ENCODE measurements around the gene DHX8.

The DHX8 gene

GRCh38 chr17:43549496-43549895, 65.7 kb downstream of the DHX8 start:
- DNase-seq (ENCODE audit: low read depth): no peak
- no peaks in the 10 kb centered on the region for H3K27me3 ChIP-seq (replicated peaks; ENCODE audit: control insufficient read depth, insufficient read depth, low read length)
- peaks cover 14% of the 10 kb centered on the region for H3K4me1 ChIP-seq (ENCODE audit: control insufficient read depth, insufficient read depth, low read length)
- H3K9me3 ChIP-seq (ENCODE audit: control insufficient read depth, low read length): no peaks in the 10 kb centered on the region
- no peak overlapping the region for H3K9ac ChIP-seq (ENCODE audit: low read length)
- no peaks in the 10 kb centered on the region for H3K36me3 ChIP-seq (ENCODE audit: control insufficient read depth, insufficient read depth, low read length, severe bottlenecking)
- no peak overlapping the region for H3K4me3 ChIP-seq (ENCODE audit: low read length)

DNA sequence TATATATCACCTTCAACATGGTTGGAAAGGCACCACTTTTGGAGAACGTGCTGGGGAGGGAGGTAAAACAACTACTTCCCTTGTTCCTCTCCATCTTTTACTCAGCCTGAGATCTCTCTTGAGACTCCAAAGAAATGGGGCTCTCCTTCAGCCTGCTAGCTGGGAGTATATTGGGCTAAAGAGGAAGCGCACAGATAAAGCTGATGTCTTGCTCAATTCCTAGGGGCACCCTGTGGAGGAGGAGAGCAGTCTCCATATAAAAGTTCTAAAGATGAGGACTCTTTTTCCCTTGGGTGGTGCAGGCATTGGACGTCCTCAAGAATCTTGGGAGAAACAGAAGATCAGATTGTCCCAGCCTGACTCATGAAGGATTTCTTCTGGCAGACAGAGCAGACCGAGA, 67.0 kb downstream of the DHX8 start:
- Histone ChIP-seq H3K9ac (ENCODE audit: low read length) (no peak overlapping the region), H3K4me1 (ENCODE audit: control insufficient read depth, insufficient read depth, low read length) (peaks cover 8% of the 10 kb centered on the region), H3K9me3 (ENCODE audit: control insufficient read depth, low read length) (no peaks in the 10 kb centered on the region), H3K4me3 (ENCODE audit: low read length) (no peak overlapping the region), H3K36me3 (ENCODE audit: control insufficient read depth, insufficient read depth, low read length, severe bottlenecking) (no peaks in the 10 kb centered on the region), H3K27me3 (replicated peaks; ENCODE audit: control insufficient read depth, insufficient read depth, low read length) (no peaks in the 10 kb centered on the region)
- DNase-seq (ENCODE audit: low read depth): no peak

DNA sequence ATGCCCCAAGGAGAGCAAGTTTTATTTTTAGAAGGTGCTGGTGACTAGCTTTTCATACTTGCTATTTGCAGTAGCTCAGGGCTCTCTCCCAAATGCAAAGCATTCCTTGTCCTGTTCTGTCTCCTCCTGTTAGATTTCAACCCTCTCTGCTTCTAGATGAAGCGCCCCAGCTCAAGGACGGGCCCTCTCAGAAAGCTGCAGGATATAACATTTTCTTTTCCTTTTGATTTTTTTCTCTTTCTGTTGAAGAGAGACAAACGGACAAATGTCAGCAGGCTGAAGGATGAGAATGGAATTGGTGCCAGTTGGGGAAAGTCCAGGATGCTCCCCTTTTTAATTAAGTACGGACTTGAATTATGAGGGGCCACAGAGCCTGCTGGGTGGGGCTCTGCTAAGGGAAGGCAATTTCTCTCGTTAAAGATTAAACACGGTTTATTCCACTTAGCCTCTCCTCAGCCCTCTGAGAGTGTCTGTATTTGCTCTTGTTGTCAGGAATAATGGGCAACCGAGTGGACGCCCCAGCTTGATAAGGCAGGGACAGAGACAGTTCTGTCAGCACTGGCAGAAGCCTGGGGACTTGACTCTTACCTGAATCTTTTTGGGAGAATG, 68.6 kb downstream of the DHX8 start:
- no peaks in the 10 kb centered on the region for H3K9me3 ChIP-seq (ENCODE audit: control insufficient read depth, low read length)
- no peak overlapping the region for H3K4me3 ChIP-seq (ENCODE audit: low read length)
- H3K9ac ChIP-seq (ENCODE audit: low read length): no peak overlapping the region
- H3K36me3 ChIP-seq (ENCODE audit: control insufficient read depth, insufficient read depth, low read length, severe bottlenecking): no peaks in the 10 kb centered on the region
- no peaks in the 10 kb centered on the region for H3K27me3 ChIP-seq (replicated peaks; ENCODE audit: control insufficient read depth, insufficient read depth, low read length)
- DNase-seq (ENCODE audit: low read depth): no peak
- H3K4me1 ChIP-seq (ENCODE audit: control insufficient read depth, insufficient read depth, low read length): peaks cover 14% of the 10 kb centered on the region

- H3K9me3 ChIP-seq (ENCODE audit: control insufficient read depth, low read length): no peaks in the 10 kb centered on the region
- DNase-seq (ENCODE audit: low read depth): no peak
- no peaks in the 10 kb centered on the region for H3K36me3 ChIP-seq (ENCODE audit: control insufficient read depth, insufficient read depth, low read length, severe bottlenecking)
These were observed 69.8 kb downstream of the DHX8 start for GRCh38 chr17:43553573-43553972.

DNA sequence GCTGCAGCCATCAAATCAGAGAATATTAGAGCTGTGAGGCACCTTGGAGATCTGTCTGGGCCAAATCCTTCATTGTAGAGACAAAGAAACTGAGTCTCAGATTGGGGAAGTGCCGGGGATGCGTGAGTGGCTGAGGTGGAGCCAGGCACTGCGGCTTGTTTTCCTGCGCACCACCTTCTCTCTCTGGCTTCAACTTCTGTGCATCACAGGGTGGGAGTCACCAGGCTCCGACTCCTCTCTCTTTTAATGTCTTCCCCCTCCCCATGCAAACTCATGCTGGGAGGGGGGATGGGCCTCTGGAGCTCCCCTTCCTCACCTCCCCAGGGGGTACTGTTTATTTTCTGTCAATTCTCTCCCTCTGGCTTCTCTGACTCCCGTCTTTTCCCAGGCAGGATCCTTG, 71.1 kb downstream of the DHX8 start:
- no peak overlapping the region for H3K4me3 ChIP-seq (ENCODE audit: low read length)
- H3K4me1 ChIP-seq (ENCODE audit: control insufficient read depth, insufficient read depth, low read length): peaks cover 32% of the 10 kb centered on the region
- DNase-seq (ENCODE audit: low read depth): no peak
- no peaks in the 10 kb centered on the region for H3K27me3 ChIP-seq (replicated peaks; ENCODE audit: control insufficient read depth, insufficient read depth, low read length)
- no peaks in the 10 kb centered on the region for H3K9me3 ChIP-seq (ENCODE audit: control insufficient read depth, low read length)
- no peaks in the 10 kb centered on the region for H3K36me3 ChIP-seq (ENCODE audit: control insufficient read depth, insufficient read depth, low read length, severe bottlenecking)
- no peak overlapping the region for H3K9ac ChIP-seq (ENCODE audit: low read length)

More at GRCh38 chr17:43553573-43553972, 69.8 kb downstream of the DHX8 start:
- no peak overlapping the region for H3K9ac ChIP-seq (ENCODE audit: low read length)
- H3K4me3 ChIP-seq (ENCODE audit: low read length): no peak overlapping the region
- peaks cover 19% of the 10 kb centered on the region for H3K4me1 ChIP-seq (ENCODE audit: control insufficient read depth, insufficient read depth, low read length)
- no peaks in the 10 kb centered on the region for H3K27me3 ChIP-seq (replicated peaks; ENCODE audit: control insufficient read depth, insufficient read depth, low read length)

- Histone ChIP-seq H3K4me3 (ENCODE audit: low read length) (no peak overlapping the region), H3K27me3 (replicated peaks; ENCODE audit: control insufficient read depth, insufficient read depth, low read length) (no peaks in the 10 kb centered on the region), H3K4me1 (ENCODE audit: control insufficient read depth, insufficient read depth, low read length) (peaks cover 37% of the 10 kb centered on the region), H3K9me3 (ENCODE audit: control insufficient read depth, low read length) (no peaks in the 10 kb centered on the region), H3K36me3 (ENCODE audit: control insufficient read depth, insufficient read depth, low read length, severe bottlenecking) (no peaks in the 10 kb centered on the region), H3K9ac (ENCODE audit: low read length) (peak overlapping the region; percentile 8)
- peak; percentile 38 for DNase-seq (ENCODE audit: low read depth)
These were observed 72.5 kb downstream of the DHX8 start for GRCh38 chr17:43556292-43556691.

GRCh38 chr17:43558805-43559160, 75.0 kb downstream of the DHX8 start:
- no peaks in the 10 kb centered on the region for H3K36me3 ChIP-seq (ENCODE audit: control insufficient read depth, insufficient read depth, low read length, severe bottlenecking)
- peaks cover 44% of the 10 kb centered on the region for H3K4me1 ChIP-seq (ENCODE audit: control insufficient read depth, insufficient read depth, low read length)
- no peak for DNase-seq (ENCODE audit: low read depth)
- no peak overlapping the region for H3K4me3 ChIP-seq (ENCODE audit: low read length)
- peak overlapping the region; percentile 1 for H3K9ac ChIP-seq (ENCODE audit: low read length)
- H3K9me3 ChIP-seq (ENCODE audit: control insufficient read depth, low read length): no peaks in the 10 kb centered on the region
- peaks cover 13% of the 10 kb centered on the region for H3K27me3 ChIP-seq (replicated peaks; ENCODE audit: control insufficient read depth, insufficient read depth, low read length)

DNA sequence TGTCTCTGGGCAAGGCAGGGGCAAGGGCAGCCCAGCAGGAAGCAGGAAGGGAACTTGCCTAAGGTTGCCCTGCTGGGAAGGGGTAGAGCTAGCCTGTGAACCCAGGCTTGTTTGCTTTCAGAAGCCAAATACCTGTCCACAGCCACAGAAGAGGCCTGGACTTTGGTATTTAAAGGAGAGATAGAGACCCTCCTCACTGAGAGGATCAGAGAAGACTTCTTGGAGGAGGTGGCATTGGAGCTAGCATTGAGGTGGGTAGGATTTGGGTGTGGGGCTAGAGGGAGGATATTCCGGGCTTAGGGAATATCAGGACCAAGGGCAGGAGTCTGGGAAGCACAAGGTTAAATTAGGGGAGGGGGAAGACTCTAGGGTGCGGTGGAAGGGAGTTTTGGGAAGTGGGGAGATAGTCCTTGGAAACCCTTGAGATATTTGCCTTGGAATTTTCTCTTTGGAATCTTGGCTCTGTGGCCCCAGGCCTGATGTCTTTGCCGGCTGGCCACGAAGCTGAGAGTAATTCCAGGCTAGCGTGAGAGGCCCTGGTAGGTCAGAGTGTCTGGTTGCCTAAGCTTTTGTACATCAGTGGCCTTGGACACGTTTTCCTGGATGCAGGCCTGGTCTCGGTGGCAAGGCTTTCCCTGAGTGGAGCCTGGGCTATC, 75.5 kb downstream of the DHX8 start:
- no peak overlapping the region for H3K4me3 ChIP-seq (ENCODE audit: low read length)
- DNase-seq (ENCODE audit: low read depth): no peak
- no peaks in the 10 kb centered on the region for H3K36me3 ChIP-seq (ENCODE audit: control insufficient read depth, insufficient read depth, low read length, severe bottlenecking)
- peaks cover 14% of the 10 kb centered on the region for H3K27me3 ChIP-seq (replicated peaks; ENCODE audit: control insufficient read depth, insufficient read depth, low read length)
- peaks cover 44% of the 10 kb centered on the region for H3K4me1 ChIP-seq (ENCODE audit: control insufficient read depth, insufficient read depth, low read length)
- peak overlapping the region; percentile 1 for H3K9ac ChIP-seq (ENCODE audit: low read length)
- H3K9me3 ChIP-seq (ENCODE audit: control insufficient read depth, low read length): no peaks in the 10 kb centered on the region

DNA sequence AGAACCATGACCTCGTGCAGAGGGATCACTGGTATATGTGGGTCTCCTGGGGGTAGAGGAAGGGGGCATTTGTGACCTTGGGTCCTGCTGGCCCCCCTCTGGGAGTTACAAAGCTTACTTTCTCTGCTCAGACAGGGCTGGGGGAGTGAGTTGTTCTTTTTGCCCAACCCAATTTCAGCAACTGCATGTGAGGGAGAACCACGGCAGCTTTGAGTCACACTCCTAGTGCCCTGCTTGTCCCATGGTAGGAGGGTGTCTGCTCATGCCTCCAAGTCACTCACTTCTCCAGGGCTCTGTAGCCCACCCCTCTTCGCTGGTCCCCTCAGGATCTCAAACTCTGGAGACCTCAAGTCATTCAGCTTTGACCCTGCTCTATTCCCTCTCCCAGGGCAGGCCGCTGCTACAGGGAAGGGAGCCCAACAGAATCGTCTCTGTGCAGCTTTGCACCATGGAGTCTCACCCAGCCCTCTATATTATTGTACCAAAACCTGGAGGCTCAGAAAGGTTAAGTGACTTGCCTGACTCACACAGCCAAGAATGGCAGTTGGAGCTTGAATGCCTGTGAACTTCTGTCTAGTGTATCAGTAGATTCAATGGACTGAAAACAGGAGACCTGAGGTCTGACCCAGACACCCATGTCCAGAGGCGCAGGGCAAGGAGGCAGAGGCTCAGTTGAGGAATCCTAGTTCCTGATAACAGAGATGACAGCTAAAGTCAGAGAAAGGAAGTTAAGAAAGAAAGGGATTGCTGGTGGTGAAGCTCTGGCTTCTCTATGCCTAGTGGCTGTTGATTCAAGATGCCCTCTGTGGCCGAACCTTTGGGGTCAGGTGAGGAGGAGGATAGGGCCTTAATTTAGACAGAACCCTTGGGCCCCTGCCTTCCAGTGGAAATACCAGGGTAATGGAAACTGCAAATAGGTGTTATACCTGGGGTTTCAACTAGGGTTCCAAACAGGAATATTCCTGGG, 77.0 kb downstream of the DHX8 start:
- H3K27me3 ChIP-seq (replicated peaks; ENCODE audit: control insufficient read depth, insufficient read depth, low read length): peaks cover 14% of the 10 kb centered on the region
- no peak overlapping the region for H3K4me3 ChIP-seq (ENCODE audit: low read length)
- peaks cover 44% of the 10 kb centered on the region for H3K4me1 ChIP-seq (ENCODE audit: control insufficient read depth, insufficient read depth, low read length)
- no peak for DNase-seq (ENCODE audit: low read depth)
- no peaks in the 10 kb centered on the region for H3K36me3 ChIP-seq (ENCODE audit: control insufficient read depth, insufficient read depth, low read length, severe bottlenecking)
- no peak overlapping the region for H3K9ac ChIP-seq (ENCODE audit: low read length)
- H3K9me3 ChIP-seq (ENCODE audit: control insufficient read depth, low read length): no peaks in the 10 kb centered on the region

- H3K4me3 ChIP-seq (ENCODE audit: low read length): no peak overlapping the region
- H3K4me1 ChIP-seq (ENCODE audit: control insufficient read depth, insufficient read depth, low read length): peaks cover 32% of the 10 kb centered on the region
- H3K9me3 ChIP-seq (ENCODE audit: control insufficient read depth, low read length): no peaks in the 10 kb centered on the region
- no peak for DNase-seq (ENCODE audit: low read depth)
- no peaks in the 10 kb centered on the region for H3K36me3 ChIP-seq (ENCODE audit: control insufficient read depth, insufficient read depth, low read length, severe bottlenecking)
- H3K9ac ChIP-seq (ENCODE audit: low read length): no peak overlapping the region
- H3K27me3 ChIP-seq (replicated peaks; ENCODE audit: control insufficient read depth, insufficient read depth, low read length): peaks cover 14% of the 10 kb centered on the region
These were observed 79.2 kb downstream of the DHX8 start for GRCh38 chr17:43562679-43563599.
